Heart left ventricle (tissue), 13 donors: ENCODE results near the gene SUGCT.

Experiments used
- POLR2A ChIP-seq, 2 donors: fragments of 450-650 bp; IDR thresholded peaks; one replicate each; pipeline ENCODE4 v1.6.1; 2017; ENCODE audit warnings: antibody characterized with exemption in 2 of 2, mild to moderate bottlenecking in 2 of 2, moderate library complexity in 2 of 2
- TF ChIP-seq, protein P1 (sequence below), 12 donors: fragments of 200-600 bp; sonication (generic) in 4 of 12; IDR thresholded peaks; one replicate each; pipeline versions ENCODE4 v1.5.0 to v1.8.0; 2018 to 2022; ENCODE audit warnings: antibody characterized with exemption in 12 of 12, mild to moderate bottlenecking in 5 of 12
- donor health status: ischemic (EF 13 %, LVEDD 7.1; RV severe dilation, severe dysfunction).
- donor health status: DM: no; HTN: yes; CAD: no.
- donor health status: DM: no; HTN: no; CAD: no.
- donor health status: ischemic (EF 25% LVEDD 6.9; RV normal size, moderate dysfunction).
- donor health status: ischemic (EF 25% LVEDD 5.7; RV mildly dilated, moderate dysfunction).
- donor health status: ischemic (EF 35%, LVEDD 5.7; RV mildly dilated, moderate dysfunction).
- donor health status: nonischemic (EF 11% LVEDD 7.7; RV severe dilation, severe dysfunction).
- donor health status: DM: yes; HTN: yes; CAD: no.
- donor health status: PGD.
- donor health status: ischemic (EF 29% LVEDD 5.4; RV normal size, mild dysfunction).
- donor health status: nonischemic (EF 23%, LVEDD 6.1; RV moderate dilation, normal function).

DNA sequence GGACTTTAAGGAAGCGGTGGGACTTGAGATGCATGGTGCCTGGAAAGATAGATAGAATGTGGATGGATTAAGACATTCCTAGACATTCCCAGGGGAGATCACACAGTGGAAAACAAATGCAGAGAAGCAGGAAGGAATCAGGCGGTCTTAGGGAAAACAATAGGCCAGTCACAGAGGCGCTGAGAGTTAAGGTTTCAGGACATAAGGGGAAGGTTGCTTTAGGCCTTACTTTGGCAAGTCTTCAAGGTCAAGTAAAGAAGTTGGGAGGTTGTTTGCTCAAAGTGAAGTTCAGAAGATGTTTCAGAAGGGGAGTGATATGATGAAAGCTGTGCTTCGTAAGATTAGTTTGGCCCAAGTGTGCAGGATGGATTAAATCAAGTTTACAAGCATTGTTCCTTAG lies 109.4 kb downstream of the SUGCT start:
- TF ChIP-seq, protein P1, sequence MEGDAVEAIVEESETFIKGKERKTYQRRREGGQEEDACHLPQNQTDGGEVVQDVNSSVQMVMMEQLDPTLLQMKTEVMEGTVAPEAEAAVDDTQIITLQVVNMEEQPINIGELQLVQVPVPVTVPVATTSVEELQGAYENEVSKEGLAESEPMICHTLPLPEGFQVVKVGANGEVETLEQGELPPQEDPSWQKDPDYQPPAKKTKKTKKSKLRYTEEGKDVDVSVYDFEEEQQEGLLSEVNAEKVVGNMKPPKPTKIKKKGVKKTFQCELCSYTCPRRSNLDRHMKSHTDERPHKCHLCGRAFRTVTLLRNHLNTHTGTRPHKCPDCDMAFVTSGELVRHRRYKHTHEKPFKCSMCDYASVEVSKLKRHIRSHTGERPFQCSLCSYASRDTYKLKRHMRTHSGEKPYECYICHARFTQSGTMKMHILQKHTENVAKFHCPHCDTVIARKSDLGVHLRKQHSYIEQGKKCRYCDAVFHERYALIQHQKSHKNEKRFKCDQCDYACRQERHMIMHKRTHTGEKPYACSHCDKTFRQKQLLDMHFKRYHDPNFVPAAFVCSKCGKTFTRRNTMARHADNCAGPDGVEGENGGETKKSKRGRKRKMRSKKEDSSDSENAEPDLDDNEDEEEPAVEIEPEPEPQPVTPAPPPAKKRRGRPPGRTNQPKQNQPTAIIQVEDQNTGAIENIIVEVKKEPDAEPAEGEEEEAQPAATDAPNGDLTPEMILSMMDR (IDR thresholded peaks at IDR 0.05), result no peak
- no peak for TF ChIP-seq POLR2A (IDR thresholded peaks at IDR 0.05)
